Hepatocyte (in vitro differentiated cells): ENCODE results near the gene ICAM4.

Experiments used
- CTCF ChIP-seq: fragments of 200-600 bp; sonication (generic); IDR thresholded peaks from 2 replicates; pipeline ENCODE4 v1.5.1; 2016; ENCODE audit warnings: antibody characterized with exemption, mild to moderate bottlenecking; ENCODE audit not compliant: poor library complexity
- EZH2 ChIP-seq: fragments of 200-600 bp; sonication (generic); IDR thresholded peaks from 2 replicates; pipeline ENCODE4 v1.6.1; 2016; ENCODE audit warnings: antibody characterized with exemption, mild to moderate bottlenecking, borderline replicate concordance
- EZH2phosphoT487 ChIP-seq: fragments of 200-600 bp; sonication (generic); IDR thresholded peaks from one replicate; pipeline ENCODE4 v1.6.1; 2018; ENCODE audit warnings: antibody characterized with exemption, mild to moderate bottlenecking, low read depth, moderate library complexity; ENCODE audit not compliant: unreplicated experiment, severe bottlenecking

GRCh38 chr19:10238172-10238783 lies 48.5 kb upstream of the ICAM4 start:
- no peak for TF ChIP-seq CTCF
- TF ChIP-seq EZH2: no peak
- TF ChIP-seq EZH2phosphoT487: no peak
